GM12892 (cell line): Measurements from ENCODE around the gene SGCE.

ENCODE experiments used
- POLR2A ChIP-seq: IDR thresholded peaks from 2 replicates; pipeline ENCODE4 v1.6.1; 2011; ENCODE audit warnings: low read depth, low read length, control low read depth
- TAF1 ChIP-seq: IDR thresholded peaks from 2 replicates; pipeline ENCODE4 v1.6.1; 2011; ENCODE audit warnings: low read depth, mild to moderate bottlenecking, control low read depth, low read length, borderline replicate concordance

DNA sequence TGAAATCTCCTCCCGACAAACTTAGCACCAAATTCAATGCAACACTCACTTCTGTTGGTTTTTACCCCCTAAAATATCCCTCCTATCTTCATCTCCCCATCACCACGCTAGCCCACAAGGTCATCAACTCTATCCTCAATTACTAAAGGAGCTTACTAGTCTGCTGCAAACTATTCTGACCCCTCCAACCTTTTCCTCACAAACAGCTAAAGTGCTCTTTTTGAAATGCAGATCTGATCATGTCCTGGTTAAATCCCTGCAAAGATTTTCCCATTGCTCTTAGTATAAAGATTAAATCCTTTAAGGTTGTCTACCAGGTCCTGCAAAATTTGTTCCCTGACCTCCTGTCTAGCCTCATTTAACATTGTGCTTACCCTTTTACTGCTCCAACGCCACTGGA, 8.6 kb downstream of the SGCE start:
- TF ChIP-seq POLR2A: no peak
- TF ChIP-seq TAF1: no peak
